ACC112 (cell line): Measurements from ENCODE around the gene CPN2.

Experiments used
- H2AFZ ChIP-seq: fragments of 200-600 bp; sonication (generic); one replicate; pipeline ENCODE4 v1.6.0; 2017; ENCODE audit warnings: antibody characterized with exemption, low read length; ENCODE audit not compliant: unreplicated experiment
- H3K27ac ChIP-seq: fragments of 200-600 bp; sonication (generic); 2 replicates; pipeline ENCODE4 v1.5.1; 2014; ENCODE audit warnings: low read depth, mild to moderate bottlenecking, antibody characterized with exemption, low read length, moderate library complexity
- H3K27me3 ChIP-seq: fragments of 200-600 bp; sonication (generic); 2 replicates; pipeline ENCODE4 v1.6.1; 2014; ENCODE audit warnings: mild to moderate bottlenecking, antibody characterized with exemption, low read length, moderate library complexity, mixed read lengths; ENCODE audit not compliant: insufficient read depth
- H3K36me3 ChIP-seq: fragments of 200-600 bp; sonication (generic); 2 replicates; pipeline ENCODE4 v1.6.1; 2016; ENCODE audit warnings: mild to moderate bottlenecking, antibody characterized with exemption, low read length, moderate library complexity, mixed read lengths; ENCODE audit not compliant: insufficient read depth
- H3K4me1 ChIP-seq: fragments of 200-600 bp; sonication (generic); one replicate; pipeline ENCODE4 v1.6.1; 2016; ENCODE audit warnings: low read length, mixed read lengths; ENCODE audit not compliant: insufficient read depth, unreplicated experiment, control insufficient read depth
- H3K4me3 ChIP-seq: fragments of 200-600 bp; sonication (generic); 2 replicates; pipeline ENCODE4 v1.5.1; 2014; ENCODE audit warnings: mild to moderate bottlenecking, low read depth, low read length
- H3K79me2 ChIP-seq: fragments of 200-600 bp; sonication (generic); one replicate; pipeline ENCODE4 v1.6.0; 2016; ENCODE audit warnings: low read length; ENCODE audit not compliant: control insufficient read depth, unreplicated experiment, insufficient read depth

CPN2 gene

GRCh38 chr3:194390835-194391234, 39.7 kb upstream of the CPN2 start:
- no peaks in the 10 kb centered on the region for H3K36me3 ChIP-seq
- H3K27me3 ChIP-seq: peaks cover 25% of the 10 kb centered on the region
- H3K79me2 ChIP-seq: no peaks in the 10 kb centered on the region
- no peak overlapping the region for H3K4me3 ChIP-seq
- no peak overlapping the region for H3K27ac ChIP-seq
- H2AFZ ChIP-seq: no peak overlapping the region
- no peaks in the 10 kb centered on the region for H3K4me1 ChIP-seq

- Histone ChIP-seq H3K79me2 (no peaks in the 10 kb centered on the region), H3K27ac (no peak overlapping the region), H3K27me3 (peaks cover 33% of the 10 kb centered on the region), H3K36me3 (no peaks in the 10 kb centered on the region), H2AFZ (no peak overlapping the region), H3K4me1 (no peaks in the 10 kb centered on the region), H3K4me3 (no peak overlapping the region)
These were observed 38.1 kb upstream of the CPN2 start for GRCh38 chr3:194389269-194389668.

GRCh38 chr3:194387926-194388418, 36.8 kb upstream of the CPN2 start:
- Histone ChIP-seq H3K36me3 (no peaks in the 10 kb centered on the region), H3K4me3 (no peak overlapping the region), H2AFZ (no peak overlapping the region), H3K79me2 (no peaks in the 10 kb centered on the region), H3K27ac (no peak overlapping the region), H3K4me1 (no peaks in the 10 kb centered on the region), H3K27me3 (peaks cover 33% of the 10 kb centered on the region)

- Histone ChIP-seq H3K36me3 (no peaks in the 10 kb centered on the region), H2AFZ (no peak overlapping the region), H3K4me3 (no peak overlapping the region), H3K4me1 (no peaks in the 10 kb centered on the region), H3K27me3 (peaks cover 32% of the 10 kb centered on the region), H3K79me2 (no peaks in the 10 kb centered on the region), H3K27ac (no peak overlapping the region)
These were observed 36.1 kb upstream of the CPN2 start for GRCh38 chr3:194387276-194387675.

GRCh38 chr3:194386648-194387047, 35.5 kb upstream of the CPN2 start:
- Histone ChIP-seq H3K4me1 (no peaks in the 10 kb centered on the region), H3K27ac (no peak overlapping the region), H2AFZ (no peak overlapping the region), H3K36me3 (no peaks in the 10 kb centered on the region), H3K27me3 (peaks cover 29% of the 10 kb centered on the region), H3K4me3 (no peak overlapping the region), H3K79me2 (no peaks in the 10 kb centered on the region)

- Histone ChIP-seq H2AFZ (no peak overlapping the region), H3K4me1 (no peaks in the 10 kb centered on the region), H3K4me3 (no peak overlapping the region)
These were observed 34.9 kb upstream of the CPN2 start for GRCh38 chr3:194386066-194386465.

GRCh38 chr3:194384569-194385001, 33.5 kb upstream of the CPN2 start:
- Histone ChIP-seq H2AFZ (no peak overlapping the region), H3K4me3 (no peak overlapping the region), H3K79me2 (no peaks in the 10 kb centered on the region), H3K27me3 (peaks cover 21% of the 10 kb centered on the region), H3K27ac (no peak overlapping the region), H3K36me3 (no peaks in the 10 kb centered on the region), H3K4me1 (no peaks in the 10 kb centered on the region)

More at GRCh38 chr3:194386066-194386465, 34.9 kb upstream of the CPN2 start:
- Histone ChIP-seq H3K79me2 (no peaks in the 10 kb centered on the region), H3K27ac (no peak overlapping the region), H3K27me3 (peaks cover 24% of the 10 kb centered on the region), H3K36me3 (no peaks in the 10 kb centered on the region)

GRCh38 chr3:194384156-194384555, 33.0 kb upstream of the CPN2 start:
- H3K79me2 ChIP-seq: no peaks in the 10 kb centered on the region
- H3K4me3 ChIP-seq: no peak overlapping the region
- no peak overlapping the region for H3K27ac ChIP-seq
- no peak overlapping the region for H2AFZ ChIP-seq
- H3K27me3 ChIP-seq: peaks cover 20% of the 10 kb centered on the region
- no peaks in the 10 kb centered on the region for H3K4me1 ChIP-seq
- H3K36me3 ChIP-seq: no peaks in the 10 kb centered on the region

GRCh38 chr3:194383276-194383940, 32.3 kb upstream of the CPN2 start:
- H3K27ac ChIP-seq: no peak overlapping the region
- H3K4me1 ChIP-seq: no peaks in the 10 kb centered on the region
- H3K79me2 ChIP-seq: no peaks in the 10 kb centered on the region
- H3K4me3 ChIP-seq: no peak overlapping the region
- H2AFZ ChIP-seq: no peak overlapping the region
- H3K36me3 ChIP-seq: no peaks in the 10 kb centered on the region
- H3K27me3 ChIP-seq: peaks cover 20% of the 10 kb centered on the region

GRCh38 chr3:194382892-194383223, 31.7 kb upstream of the CPN2 start:
- Histone ChIP-seq H3K4me1 (no peaks in the 10 kb centered on the region), H3K4me3 (no peak overlapping the region), H2AFZ (no peak overlapping the region), H3K27me3 (peaks cover 20% of the 10 kb centered on the region), H3K36me3 (no peaks in the 10 kb centered on the region), H3K79me2 (no peaks in the 10 kb centered on the region), H3K27ac (no peak overlapping the region)

- Histone ChIP-seq H3K79me2 (no peaks in the 10 kb centered on the region), H3K4me1 (peaks cover 4% of the 10 kb centered on the region), H3K27ac (no peak overlapping the region), H3K4me3 (no peak overlapping the region), H2AFZ (no peak overlapping the region), H3K27me3 (peaks cover 20% of the 10 kb centered on the region), H3K36me3 (no peaks in the 10 kb centered on the region)
These were observed 31.2 kb upstream of the CPN2 start for GRCh38 chr3:194382196-194382891.
